HG03432 (cell line): Measurements from ENCODE around the gene FANCM.

Experiments used
- ATAC-seq: cut with Tn5 transposase; IDR thresholded peaks from one replicate; pipeline ENCODE4 v1.9.1; 2021; ENCODE audit warnings: mild to moderate bottlenecking, moderate library complexity; ENCODE audit not compliant: unreplicated experiment

FANCM gene

GRCh38 chr14:45222485-45223262 is 86.9 kb downstream of the FANCM start:
- peak; percentile 67 for ATAC-seq

- no peak for ATAC-seq
Measured at GRCh38 chr14:45227566-45227965, 91.8 kb downstream of the FANCM start.

GRCh38 chr14:45238988-45239387 is 103.3 kb downstream of the FANCM start:
- ATAC-seq: no peak

GRCh38 chr14:45242706-45243105 is 107.0 kb downstream of the FANCM start:
- ATAC-seq: no peak

GRCh38 chr14:45246151-45246550 is 110.4 kb downstream of the FANCM start:
- no peak for ATAC-seq

GRCh38 chr14:45246691-45247090 is 111.0 kb downstream of the FANCM start:
- ATAC-seq: peak; percentile 40

GRCh38 chr14:45247427-45247826 is 111.7 kb downstream of the FANCM start:
- no peak for ATAC-seq

- ATAC-seq: peak; percentile 25
Measured at GRCh38 chr14:45249856-45250575, 114.3 kb downstream of the FANCM start.
